ENCODE measurements around the gene WFIKKN2.

WFIKKN2 gene

DNA sequence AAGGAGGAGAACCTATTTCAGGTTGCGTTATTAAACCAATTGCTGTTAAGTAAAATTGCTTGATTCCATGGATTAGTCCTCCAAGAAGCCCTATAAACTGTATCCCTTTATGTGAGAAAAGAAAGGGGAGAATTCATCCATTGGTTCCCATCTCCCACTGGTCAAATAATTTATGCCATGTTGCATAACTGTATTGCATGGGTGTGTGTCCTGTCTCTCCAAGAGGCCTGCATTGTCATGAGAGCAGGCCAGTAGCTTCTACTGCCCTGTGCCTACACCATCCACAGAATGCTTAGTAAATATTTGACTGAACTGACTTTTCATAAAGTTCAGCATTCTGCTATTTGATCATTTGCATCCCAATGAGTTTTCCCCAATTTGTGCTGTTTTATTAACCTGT lies 42.5 kb downstream of the WFIKKN2 start:
- no peak for DNase-seq

DNA sequence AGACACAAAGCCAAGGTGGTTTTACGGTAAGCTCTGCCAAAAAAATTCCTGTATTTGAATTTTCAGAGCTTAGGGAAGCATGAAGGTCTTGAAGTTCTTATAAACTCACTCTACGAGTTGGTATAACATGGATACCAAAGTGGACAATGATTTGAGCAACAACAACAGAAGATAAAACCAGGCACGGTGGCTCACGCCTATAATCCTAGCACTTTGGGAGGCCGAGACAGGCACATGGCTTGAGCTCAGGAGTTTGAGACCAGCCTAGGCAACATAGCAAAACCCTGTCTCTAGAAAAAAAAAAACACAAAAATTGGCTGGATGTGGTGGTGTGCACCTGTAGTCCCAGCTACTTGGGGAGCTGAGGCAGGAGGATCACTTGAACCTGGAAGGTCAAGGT lies 43.7 kb downstream of the WFIKKN2 start:
- no peak for DNase-seq

DNA sequence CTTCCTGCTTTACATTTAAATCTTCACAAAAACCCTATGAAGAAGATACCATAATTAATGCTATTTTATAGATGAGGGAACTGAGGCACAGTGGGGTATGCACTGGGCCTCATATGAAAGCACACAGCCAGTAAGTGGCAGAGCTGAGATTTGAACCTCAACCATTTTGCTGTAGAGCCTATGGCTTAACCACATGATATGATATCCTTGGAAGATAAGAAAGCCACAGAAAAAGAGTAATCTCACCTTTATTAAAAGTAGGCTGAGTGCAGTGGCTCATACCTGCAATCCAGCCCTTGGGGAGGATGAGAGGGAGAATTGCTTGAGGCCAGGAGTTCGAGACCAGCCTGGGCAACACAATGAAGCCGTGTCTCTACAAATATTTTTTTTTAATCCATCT lies 45.8 kb downstream of the WFIKKN2 start:
- no peak for DNase-seq

DNA sequence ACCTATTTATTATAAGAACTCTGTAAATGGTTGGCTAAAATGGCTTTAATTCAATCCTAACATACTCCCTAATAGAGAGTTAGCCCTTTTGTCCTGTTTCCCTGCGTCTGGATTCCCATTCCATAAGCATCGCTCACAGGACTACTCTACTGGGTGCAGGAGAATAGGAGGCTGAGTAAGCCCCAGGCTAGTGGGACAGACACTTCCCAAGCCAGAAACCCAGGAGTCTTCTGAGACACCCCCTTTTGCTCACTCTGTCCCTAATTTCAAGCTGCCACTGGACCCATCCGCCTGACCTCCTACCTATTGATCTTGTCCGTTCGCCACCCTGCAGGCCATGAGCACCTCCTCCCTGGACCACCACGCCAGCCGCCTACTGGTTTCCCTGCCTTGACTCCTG lies 47.5 kb downstream of the WFIKKN2 start:
- no peak for DNase-seq

DNA sequence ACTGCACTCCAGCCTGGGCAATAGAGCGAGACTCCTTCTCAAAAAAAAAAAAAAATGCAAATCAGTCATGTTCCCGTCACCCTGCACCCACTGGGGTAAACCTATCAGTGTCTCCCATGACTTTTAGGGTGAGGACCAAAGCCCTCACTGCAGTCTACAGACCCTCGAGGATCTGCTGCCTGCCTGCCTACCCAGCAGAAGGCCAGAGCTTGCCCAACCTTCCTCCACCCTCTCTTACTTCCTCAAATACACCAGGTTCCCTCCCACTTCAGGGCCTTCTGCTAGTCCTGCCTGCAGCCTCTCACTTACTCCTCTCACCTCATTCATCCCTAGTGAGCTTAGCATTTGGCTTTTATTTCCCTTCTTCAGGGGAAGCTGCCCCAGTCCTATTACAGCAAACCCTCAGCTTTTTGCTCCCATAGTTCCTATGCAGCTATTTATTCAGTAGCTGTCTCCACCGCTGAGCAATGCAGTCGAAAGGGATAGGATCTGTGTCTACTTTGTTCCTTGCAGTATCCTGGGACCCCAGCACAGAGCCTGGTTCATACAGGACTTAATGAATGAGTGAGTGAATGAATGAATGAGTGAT lies 48.6 kb downstream of the WFIKKN2 start:
- DNase-seq = peak; percentile 85

DNA sequence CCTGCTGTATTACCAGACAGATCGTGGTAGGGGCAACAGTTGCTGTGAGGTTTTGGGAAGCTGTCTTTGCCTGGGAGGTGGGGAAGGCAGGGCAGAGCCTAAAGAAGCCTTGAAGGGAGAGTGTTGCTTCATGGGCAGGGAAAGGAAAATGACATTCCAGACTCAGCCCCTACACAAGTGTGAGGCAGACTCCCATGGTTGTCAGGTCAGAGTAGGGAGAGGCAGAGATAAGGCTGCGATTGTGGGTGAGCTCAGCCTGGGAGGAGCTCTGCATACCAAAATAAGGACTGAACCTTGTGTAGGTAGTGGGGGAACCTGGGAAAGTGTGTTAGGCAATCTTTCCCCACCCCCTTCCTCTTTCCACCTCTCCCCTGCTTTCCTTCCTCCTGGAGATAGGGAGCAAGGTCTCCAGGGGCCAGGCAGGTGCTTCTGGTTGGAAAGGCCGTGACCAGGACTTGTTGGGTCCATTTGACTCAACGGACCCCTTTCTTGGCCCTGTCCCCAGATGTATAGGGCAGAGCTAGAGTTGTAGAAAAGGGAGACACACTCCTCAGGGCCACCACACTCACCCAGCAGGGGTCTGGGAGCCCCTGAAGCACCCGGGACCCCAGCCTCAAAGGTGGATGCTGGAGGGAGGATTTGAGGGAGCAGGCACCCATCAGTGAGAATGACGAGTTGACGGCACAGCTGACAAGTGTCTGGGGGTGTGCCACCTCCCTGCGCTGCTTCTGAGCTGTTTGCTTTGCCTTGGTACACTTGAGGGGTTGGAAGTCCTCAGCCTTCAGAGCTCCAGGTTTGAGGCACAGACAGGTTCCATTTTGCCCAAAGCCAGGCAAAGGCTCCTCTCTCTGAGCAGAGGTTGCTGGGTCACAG lies 49.3 kb downstream of the WFIKKN2 start:
- DNase-seq = no peak

DNA sequence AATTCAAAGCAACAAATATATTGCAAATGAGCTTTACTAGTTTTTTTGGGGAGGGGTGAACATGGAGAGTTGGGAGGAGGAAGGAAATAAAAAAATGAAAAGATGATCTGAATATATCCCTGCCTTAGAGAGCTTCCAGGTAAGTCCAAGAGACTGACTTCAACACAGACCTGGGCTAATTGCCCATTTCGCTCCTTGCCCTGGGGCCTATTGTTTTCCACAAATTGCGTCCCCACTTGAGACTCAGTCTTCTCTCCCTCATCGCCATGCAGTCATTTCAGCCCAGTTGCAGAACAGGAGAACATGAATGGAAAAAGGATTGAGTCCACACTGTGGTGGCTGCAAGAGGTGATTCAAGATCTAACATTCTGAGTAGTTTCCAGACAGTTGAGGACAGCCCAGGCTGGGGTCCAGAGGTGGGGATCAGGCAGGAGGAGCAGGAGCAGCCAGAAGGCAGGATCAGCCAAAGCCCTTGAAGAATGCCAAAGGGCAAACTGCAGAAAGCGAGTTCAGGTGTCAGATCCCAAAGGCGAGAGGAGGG lies 52.4 kb downstream of the WFIKKN2 start:
- DNase-seq = no peak

DNA sequence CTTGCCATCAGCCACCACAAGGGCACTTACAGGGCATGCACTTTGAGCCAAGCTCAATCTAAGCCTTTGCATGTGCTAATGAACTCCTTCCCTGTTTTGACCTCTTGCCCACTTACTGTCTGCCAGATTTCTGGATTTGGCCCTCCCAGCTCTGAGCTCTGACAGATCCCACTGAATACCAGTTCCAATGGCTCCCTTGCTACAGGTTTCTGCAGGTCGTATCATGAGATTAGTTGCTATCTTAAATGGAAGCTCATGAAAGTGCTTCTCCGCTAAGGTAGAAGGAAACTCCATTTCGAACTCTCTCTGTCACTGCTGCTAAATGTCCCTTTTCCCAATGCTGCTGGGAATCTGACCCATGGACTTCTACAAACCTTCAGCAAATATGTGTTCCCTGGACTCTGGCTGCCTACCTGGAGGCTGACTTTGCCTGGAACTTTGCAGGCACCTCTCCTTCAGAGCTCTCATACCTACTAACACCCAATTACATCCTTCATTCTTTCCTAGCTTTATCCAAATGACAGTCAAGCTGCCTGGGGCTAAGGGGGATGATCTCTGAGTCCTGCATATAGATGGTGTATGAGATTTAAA lies 54.2 kb downstream of the WFIKKN2 start:
- no peak for DNase-seq

DNA sequence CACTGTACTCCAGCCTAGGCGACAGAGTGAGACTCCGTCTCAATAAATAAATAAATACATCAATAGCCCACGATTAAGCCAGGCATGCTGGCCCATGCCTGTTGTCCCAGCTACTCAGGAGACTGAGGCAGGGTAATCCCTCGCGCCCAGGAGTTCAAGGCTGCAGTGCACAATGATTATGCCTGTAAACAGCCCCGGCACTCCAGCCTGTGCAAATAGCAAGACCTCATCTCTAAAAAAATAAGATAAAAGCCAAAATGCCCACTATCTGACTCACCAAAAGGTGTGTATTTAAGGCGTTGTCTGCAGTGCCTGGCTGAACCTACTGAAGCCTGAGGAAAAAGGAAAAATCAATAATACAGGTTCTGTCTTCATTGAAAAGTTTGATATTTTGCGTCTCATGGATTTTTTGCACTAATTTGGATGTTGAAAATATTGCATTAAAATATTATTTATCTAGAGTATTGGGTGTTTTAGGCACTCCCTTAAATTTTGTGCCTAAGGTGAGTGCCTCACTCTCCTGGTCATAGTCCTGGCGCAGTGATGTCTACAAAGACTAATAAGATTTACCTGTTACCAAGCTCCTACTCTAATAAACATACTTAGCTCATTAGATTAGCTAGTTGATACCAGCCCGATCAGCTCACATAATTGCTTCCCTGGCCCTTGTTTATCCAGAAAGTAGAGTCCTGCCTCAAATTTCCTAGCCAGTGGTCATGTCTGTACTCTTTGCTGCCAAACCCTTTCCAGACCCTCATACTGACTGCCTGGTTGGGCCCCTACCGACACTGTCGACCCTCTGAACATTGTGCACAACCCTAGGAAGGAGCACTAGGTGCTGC lies 55.5 kb downstream of the WFIKKN2 start:
- no peak for DNase-seq

DNA sequence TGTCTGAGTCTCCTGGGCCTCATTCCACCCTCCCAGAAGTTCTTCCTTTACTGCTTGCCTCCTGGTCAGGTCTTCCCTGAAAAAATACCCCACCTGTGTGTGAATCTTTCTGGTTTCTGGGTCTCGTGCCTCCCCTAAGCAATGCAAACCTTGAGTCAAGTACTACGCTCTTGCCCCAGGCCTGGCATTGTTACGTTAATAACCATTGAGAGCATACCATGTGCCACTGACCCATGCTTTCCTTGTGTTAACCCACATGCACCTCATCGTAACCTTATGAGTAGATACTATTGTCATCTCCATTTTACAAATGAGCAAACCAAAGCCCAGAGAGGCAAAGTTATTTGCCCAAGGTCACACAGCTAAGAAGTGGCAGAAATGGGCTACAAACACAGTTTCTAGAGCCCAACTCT lies 56.2 kb downstream of the WFIKKN2 start:
- no peak for DNase-seq
